OCI-LY1 (cell line): ENCODE measurements around the gene INTS7.

Source experiments
- H2AFZ ChIP-seq: fragments of 200-600 bp; sonication (generic), shearing (Covaris generic); 2 replicates; pipeline ENCODE4 v1.6.0; 2014; ENCODE audit warnings: antibody characterized with exemption, mild to moderate bottlenecking, low read length
- H3F3A ChIP-seq: fragments of 200-600 bp; sonication (generic), shearing (Covaris generic); 2 replicates; pipeline ENCODE4 v1.6.0; 2014; ENCODE audit warnings: mild to moderate bottlenecking, antibody characterized with exemption, low read length, moderate library complexity; ENCODE audit not compliant: insufficient read depth
- H3K27ac ChIP-seq: fragments of 200-600 bp; sonication (generic); 2 replicates; pipeline ENCODE4 v1.5.1; 2014; ENCODE audit warnings: low read length, mixed run types, mild to moderate bottlenecking, low read depth; ENCODE audit not compliant: poor library complexity, severe bottlenecking
- H3K27me3 ChIP-seq: fragments of 200-600 bp; sonication (generic); 2 replicates; pipeline ENCODE4 v1.6.0; 2014; ENCODE audit warnings: antibody characterized with exemption, mild to moderate bottlenecking, low read length, moderate library complexity; ENCODE audit not compliant: insufficient read depth
- H3K36me3 ChIP-seq: fragments of 200-600 bp; sonication (generic); 2 replicates; pipeline ENCODE4 v1.6.1; 2014; ENCODE audit warnings: mild to moderate bottlenecking, antibody characterized with exemption, low read length, moderate library complexity, mixed read lengths; ENCODE audit not compliant: insufficient read depth
- H3K4me1 ChIP-seq: fragments of 200-600 bp; sonication (generic); 2 replicates; pipeline ENCODE4 v1.5.1; 2014; ENCODE audit warnings: mild to moderate bottlenecking, low read length, moderate library complexity; ENCODE audit not compliant: insufficient read depth, severe bottlenecking
- H3K4me2 ChIP-seq: fragments of 200-600 bp; sonication (generic), shearing (Covaris generic); 2 replicates; pipeline ENCODE4 v1.6.1; 2014; ENCODE audit warnings: low read length
- H3K4me3 ChIP-seq: fragments of 200-600 bp; sonication (generic); 2 replicates; pipeline ENCODE4 v1.5.1; 2014; ENCODE audit warnings: low read length, low read depth, mild to moderate bottlenecking, mixed read lengths; ENCODE audit not compliant: poor library complexity, severe bottlenecking
- H3K79me2 ChIP-seq: fragments of 200-600 bp; shearing (Covaris generic); 2 replicates; pipeline ENCODE4 v1.6.1; 2016; ENCODE audit warnings: mixed run types, low read length, mixed read lengths; ENCODE audit not compliant: insufficient read depth
- H3K9ac ChIP-seq: fragments of 200-600 bp; sonication (generic), shearing (Covaris generic); 2 replicates; pipeline ENCODE4 v1.6.1; 2014; ENCODE audit warnings: mild to moderate bottlenecking, low read length, mixed read lengths
- H3K9me2 ChIP-seq: fragments of 200-600 bp; sonication (generic), shearing (Covaris generic); 2 replicates; pipeline ENCODE4 v1.6.1; 2014; ENCODE audit warnings: low read depth, mild to moderate bottlenecking, low read length, mixed read lengths
- H3K9me3 ChIP-seq: fragments of 200-600 bp; shearing (Covaris generic); 2 replicates; pipeline ENCODE4 v1.6.1; 2014; ENCODE audit warnings: low read length, mixed read lengths
- H4K20me1 ChIP-seq: fragments of 200-600 bp; sonication (generic), shearing (Covaris generic); 2 replicates; pipeline ENCODE4 v1.6.0; 2016; ENCODE audit warnings: mild to moderate bottlenecking, low read length; ENCODE audit not compliant: insufficient read depth
- CTCF ChIP-seq: fragments of 200-600 bp; sonication (generic), shearing (Covaris generic); IDR thresholded peaks from 2 replicates; pipeline ENCODE4 v1.5.1; 2017; ENCODE audit warnings: mild to moderate bottlenecking, antibody characterized with exemption, low read length, moderate library complexity, mixed read lengths
- EZH2 ChIP-seq: fragments of 200-600 bp; sonication (generic), shearing (Covaris generic); IDR thresholded peaks from 2 replicates; pipeline ENCODE4 v1.8.0; 2017; ENCODE audit warnings: borderline replicate concordance, mixed run types, mild to moderate bottlenecking, antibody characterized with exemption, low read length, moderate library complexity, mixed read lengths

INTS7 gene

GRCh38 chr1:212035123-212035834 is at the start of gene INTS7, which contains the start of gene DTL:
Gene INTS7, minus strand, starts transcription at chr1:212035557. Its CDS starts 120 bp downstream, at chr1:212035437.
Gene DTL, plus strand, starts transcription at chr1:212035748. Its CDS starts 143 bp downstream, at chr1:212035891.
- H3K27ac ChIP-seq: peak within 1 kb of the TSS; percentile 81
- no peaks in the 10 kb centered on the region for H3K9me2 ChIP-seq
- no peaks in the 10 kb centered on the region for H4K20me1 ChIP-seq
- H3K4me1 ChIP-seq: peaks cover 72% of the 10 kb centered on the region
- no peaks in the 10 kb centered on the region for H3F3A ChIP-seq
- no peaks in the 10 kb centered on the region for H3K27me3 ChIP-seq
- peak within 1 kb of the TSS; percentile 85 for H3K9ac ChIP-seq
- H3K4me3 ChIP-seq: peak within 1 kb of the TSS; percentile 89
- peaks cover 81% of the 10 kb centered on the region for H3K79me2 ChIP-seq
- no peak for TF ChIP-seq EZH2
- peak; percentile 91 for TF ChIP-seq CTCF
- peak within 1 kb of the TSS; percentile 86 for H3K4me2 ChIP-seq
- H2AFZ ChIP-seq: no peak within 1 kb of the TSS
- no peaks in the 10 kb centered on the region for H3K9me3 ChIP-seq
- peaks cover 38% of the 10 kb centered on the region for H3K36me3 ChIP-seq

- Histone ChIP-seq H3K4me2 (no peak overlapping the region), H3K9me3 (no peaks in the 10 kb centered on the region), H3K9me2 (no peaks in the 10 kb centered on the region), H3K9ac (no peak overlapping the region), H3F3A (no peaks in the 10 kb centered on the region), H3K27ac (no peak overlapping the region), H3K36me3 (peaks cover 95% of the 10 kb centered on the region), H3K27me3 (no peaks in the 10 kb centered on the region), H3K4me3 (no peak overlapping the region), H2AFZ (no peak overlapping the region), H4K20me1 (no peaks in the 10 kb centered on the region), H3K4me1 (no peaks in the 10 kb centered on the region), H3K79me2 (no peaks in the 10 kb centered on the region)
- TF ChIP-seq EZH2 (no peak), CTCF (no peak)
These were observed 47.5 kb upstream of the INTS7 start for GRCh38 chr1:212082765-212083406.

GRCh38 chr1:212078826-212079225 is 43.5 kb upstream of the INTS7 start:
- Histone ChIP-seq H3K4me3 (no peak overlapping the region), H3K36me3 (peaks cover 94% of the 10 kb centered on the region), H3K79me2 (no peaks in the 10 kb centered on the region)

More at GRCh38 chr1:212078826-212079225, 43.5 kb upstream of the INTS7 start:
- Histone ChIP-seq H3K4me1 (no peaks in the 10 kb centered on the region), H2AFZ (no peak overlapping the region), H3K9me2 (no peaks in the 10 kb centered on the region), H3F3A (no peaks in the 10 kb centered on the region), H4K20me1 (no peaks in the 10 kb centered on the region), H3K27me3 (no peaks in the 10 kb centered on the region), H3K9ac (no peak overlapping the region), H3K27ac (no peak overlapping the region), H3K4me2 (no peak overlapping the region), H3K9me3 (no peaks in the 10 kb centered on the region)
- TF ChIP-seq EZH2: no peak
- TF ChIP-seq CTCF: no peak
